Mesenteric fat pad (tissue), 1 donor: Measurements from ENCODE around the gene DCAF11. TPM values are rescaled to one million over a fixed set of nuclear protein-coding genes. Genes with fewer than 3 reads are reported as not detected.
A peak's percentile ranks its signal among the peaks of the same experiment; 100 is the strongest.
"Not testable (repeated sequence)": the region's sequence is repeated elsewhere in the genome, so short reads cannot be mapped to it uniquely, and the experiment has no call there.

Experiments used
- DNase-seq: peaks from one replicate; pipeline ENCODE4 v3.0.0-alpha.2; 2020; ENCODE audit warnings: low spot score
- total RNA-seq: library from RNA; stranded (reverse); fragmentation: NEBNext Ultra II Directional; extraction: Animal tissue kit (Norgen Biotek cat#: 25700); gene quantifications from one replicate; pipeline ENCODE4 v1.2.1, GENCODE V29; 2021
- donor health status: DM: yes; HTN: yes; CAD: no.

DCAF11 gene
- total RNA-seq, 1 donor from 2014 or later, result 31.7 TPM

- DNase-seq, result no peak
Measured at GRCh38 chr14:24095271-24096068, 19.1 kb upstream of the DCAF11 start.

GRCh38 chr14:24096545-24097181, 17.9 kb upstream of the DCAF11 start:
- no peak for DNase-seq

GRCh38 chr14:24098229-24098926, 16.2 kb upstream of the DCAF11 start:
- DNase-seq, result no peak

- no peak for DNase-seq
Measured at GRCh38 chr14:24098927-24099813, 15.4 kb upstream of the DCAF11 start.

DNA sequence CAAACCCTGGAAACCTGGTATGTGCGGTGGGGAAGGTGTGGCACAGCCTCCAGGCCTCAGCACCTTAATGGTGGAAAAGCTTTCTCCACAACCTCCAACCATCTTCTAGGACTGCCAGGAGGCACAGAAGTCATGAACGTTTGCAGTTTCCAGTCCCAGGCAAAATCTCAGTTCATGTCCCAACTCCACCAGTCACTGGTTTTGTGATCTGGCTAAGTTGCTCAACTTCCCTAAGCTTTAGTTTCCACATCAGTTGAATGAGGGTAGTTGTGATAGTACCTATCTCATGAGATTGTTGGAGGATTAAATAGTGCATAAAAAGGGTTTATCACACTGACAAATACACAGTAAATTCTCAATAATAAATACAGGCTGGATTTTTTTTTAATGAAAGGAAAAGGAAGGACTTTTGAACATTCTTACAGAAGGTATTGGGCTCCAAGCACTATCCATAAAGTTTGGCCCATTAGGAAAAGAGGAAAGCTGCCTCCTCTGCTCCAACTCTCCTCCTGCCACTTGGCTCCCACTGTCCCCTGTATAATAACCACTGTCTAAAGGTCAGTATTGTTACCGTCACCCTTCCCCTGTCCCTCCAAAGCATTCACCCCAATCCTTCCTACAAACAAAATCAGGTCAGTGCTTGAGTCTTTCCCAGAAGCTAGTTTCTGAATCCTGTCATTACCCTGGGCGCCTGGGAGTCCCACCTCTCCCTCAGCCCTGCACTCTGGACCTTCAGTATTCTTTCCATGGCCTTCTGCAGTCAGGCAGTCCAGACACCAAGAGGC, 14.2 kb upstream of the DCAF11 start:
- no peak for DNase-seq

DNA sequence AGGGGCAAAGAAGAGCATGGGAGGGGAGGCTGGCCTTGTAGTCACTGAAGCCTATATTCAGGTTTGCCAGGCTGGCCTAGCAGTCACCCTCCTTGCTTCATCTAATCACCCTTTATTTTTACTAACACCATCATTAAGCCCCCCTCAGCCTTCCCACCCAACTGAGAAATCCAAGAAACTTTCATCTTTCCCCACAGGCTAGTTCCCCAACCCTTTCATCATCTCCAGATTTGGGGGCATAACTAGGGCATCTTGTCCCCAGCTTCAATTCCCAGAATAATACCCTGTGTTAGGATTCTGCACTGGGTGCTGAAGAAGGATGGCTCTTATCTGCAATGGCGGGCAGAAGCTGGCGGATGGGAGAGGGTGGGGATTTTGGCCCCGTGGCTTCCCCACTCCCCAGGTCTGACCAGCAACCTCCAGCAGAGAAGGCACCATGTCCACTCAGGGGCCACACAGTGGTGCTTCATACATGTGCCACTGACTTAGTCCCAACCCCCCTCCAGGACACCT, 13.5 kb upstream of the DCAF11 start:
- DNase-seq, result no peak

- no peak for DNase-seq
Measured at GRCh38 chr14:24102357-24103048, 12.1 kb upstream of the DCAF11 start.

DNA sequence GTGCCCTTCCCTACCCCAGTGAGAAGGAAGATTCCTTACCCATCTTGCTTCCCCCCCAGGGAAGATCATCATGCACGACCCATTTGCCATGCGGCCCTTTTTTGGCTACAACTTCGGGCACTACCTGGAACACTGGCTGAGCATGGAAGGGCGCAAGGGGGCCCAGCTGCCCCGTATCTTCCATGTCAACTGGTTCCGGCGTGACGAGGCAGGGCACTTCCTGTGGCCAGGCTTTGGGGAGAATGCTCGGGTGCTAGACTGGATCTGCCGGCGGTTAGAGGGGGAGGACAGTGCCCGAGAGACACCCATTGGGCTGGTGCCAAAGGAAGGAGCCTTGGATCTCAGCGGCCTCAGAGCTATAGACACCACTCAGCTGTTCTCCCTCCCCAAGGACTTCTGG, 11.1 kb upstream of the DCAF11 start:
- no peak for DNase-seq

DNA sequence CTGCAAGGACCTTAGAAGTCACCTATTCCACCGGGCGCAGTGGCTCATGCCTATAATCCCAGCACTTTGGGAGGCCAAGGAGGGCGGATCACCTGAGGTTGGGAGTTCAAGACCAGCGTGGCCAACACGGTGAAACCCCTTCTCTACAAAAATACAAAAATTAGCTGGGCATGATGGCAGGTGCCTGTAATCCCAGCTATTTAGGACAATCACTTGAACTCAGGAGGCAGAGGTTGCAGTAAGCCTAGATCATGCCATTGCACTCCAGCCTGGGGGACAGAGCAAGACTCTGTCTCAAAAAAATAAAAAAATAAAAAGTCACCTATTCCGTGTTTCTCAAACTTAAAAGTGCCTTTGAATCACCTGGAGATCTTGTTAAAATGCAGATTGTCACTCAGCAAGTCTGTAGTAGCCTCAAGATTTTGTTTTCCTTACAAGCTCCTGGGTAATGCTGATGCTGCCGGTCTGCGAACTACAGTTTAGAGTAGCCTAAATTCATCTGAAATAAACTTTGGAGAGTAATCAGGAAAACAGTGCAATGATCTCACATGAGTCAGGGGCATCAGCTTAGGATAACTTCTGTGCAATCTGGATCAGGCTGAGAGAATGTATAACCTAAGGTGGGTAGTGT, 8.9 kb upstream of the DCAF11 start:
- not testable (repeated sequence) for DNase-seq

GRCh38 chr14:24106672-24107271, 7.8 kb upstream of the DCAF11 start:
- DNase-seq, result no peak

DNA sequence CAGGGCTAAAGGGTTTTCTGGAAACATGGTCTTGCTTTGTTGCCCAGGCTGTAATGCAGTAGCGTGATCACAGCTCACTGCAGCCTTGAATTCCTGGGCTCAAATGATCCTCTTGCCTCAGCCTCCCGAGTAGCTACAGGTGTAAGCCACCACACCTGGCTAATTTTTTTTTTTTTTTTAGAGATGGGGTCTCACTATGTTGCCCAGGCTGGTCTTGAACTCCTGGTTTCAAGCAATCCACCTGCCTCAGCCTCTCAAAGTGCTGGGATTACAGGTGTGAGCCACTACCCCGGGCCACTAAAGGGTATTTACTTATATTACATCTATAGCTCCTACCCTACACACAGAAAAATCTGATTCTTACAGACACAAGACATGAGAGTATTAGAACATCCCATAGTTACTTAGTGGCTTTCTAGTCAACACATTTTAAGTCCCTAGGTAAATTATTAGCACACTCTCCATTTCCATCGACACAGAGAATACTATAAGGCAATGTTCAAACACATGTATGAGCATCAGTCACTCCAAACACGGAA, 6.2 kb upstream of the DCAF11 start:
- DNase-seq, result no peak

DNA sequence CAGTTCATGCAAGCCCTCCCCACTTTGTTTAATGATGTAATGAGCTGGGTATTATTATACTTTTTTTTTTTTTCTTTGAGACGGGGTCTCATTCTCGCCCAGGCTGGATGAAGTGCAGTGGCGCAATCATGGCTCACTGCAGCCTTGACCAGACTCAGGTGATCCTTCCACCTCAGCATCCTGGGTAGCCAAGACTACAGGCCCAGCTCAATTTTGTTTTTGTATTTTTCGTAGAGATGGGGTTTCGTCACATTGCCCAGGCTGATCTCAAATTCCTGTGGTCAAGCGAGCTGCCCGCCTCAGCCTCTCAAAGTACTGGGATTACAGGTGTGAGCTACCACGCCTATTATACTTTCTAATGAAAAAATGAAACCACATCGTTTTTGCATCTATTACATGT, 4.5 kb upstream of the DCAF11 start:
- DNase-seq, result no peak

DNA sequence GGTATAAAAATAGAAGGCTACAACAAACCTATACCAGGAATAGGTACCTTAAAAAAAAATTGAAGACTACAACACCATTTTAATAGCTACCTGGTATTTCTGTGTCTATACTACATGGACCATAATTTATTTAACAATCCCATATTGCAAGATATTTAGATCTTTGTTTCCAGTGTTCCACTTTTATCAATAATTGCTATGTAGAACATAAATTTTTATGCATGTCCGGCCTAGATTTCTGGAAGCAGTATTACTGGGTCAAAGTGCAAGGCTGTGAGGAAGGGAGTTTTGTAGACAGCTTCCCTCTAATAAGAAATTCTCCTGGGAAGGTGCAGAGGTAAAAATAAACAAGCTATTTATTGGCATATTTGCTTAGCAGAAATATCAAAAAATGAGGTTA, 4.1 kb upstream of the DCAF11 start:
- DNase-seq, result no peak

DNA sequence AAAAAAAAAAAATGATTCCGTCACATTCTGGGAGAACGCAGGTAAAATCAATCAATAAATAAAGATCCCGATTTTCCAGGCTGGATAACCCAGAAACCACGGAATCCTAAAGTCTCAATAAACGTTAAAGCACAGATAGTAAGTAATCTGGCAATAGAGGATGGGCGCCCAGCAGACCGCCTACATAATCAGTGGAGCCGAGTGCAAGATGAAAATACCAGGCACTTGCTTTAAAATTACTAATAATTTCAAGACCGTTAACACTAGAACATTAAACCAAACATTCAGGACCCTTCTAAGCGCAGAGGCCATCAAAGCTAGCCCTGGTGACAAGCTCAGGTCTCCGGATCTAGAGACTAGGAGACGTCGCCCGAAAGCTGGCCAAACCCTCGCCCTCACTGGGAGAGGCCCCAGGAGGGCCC, 1.2 kb upstream of the DCAF11 start:
- DNase-seq, result no peak

DNA sequence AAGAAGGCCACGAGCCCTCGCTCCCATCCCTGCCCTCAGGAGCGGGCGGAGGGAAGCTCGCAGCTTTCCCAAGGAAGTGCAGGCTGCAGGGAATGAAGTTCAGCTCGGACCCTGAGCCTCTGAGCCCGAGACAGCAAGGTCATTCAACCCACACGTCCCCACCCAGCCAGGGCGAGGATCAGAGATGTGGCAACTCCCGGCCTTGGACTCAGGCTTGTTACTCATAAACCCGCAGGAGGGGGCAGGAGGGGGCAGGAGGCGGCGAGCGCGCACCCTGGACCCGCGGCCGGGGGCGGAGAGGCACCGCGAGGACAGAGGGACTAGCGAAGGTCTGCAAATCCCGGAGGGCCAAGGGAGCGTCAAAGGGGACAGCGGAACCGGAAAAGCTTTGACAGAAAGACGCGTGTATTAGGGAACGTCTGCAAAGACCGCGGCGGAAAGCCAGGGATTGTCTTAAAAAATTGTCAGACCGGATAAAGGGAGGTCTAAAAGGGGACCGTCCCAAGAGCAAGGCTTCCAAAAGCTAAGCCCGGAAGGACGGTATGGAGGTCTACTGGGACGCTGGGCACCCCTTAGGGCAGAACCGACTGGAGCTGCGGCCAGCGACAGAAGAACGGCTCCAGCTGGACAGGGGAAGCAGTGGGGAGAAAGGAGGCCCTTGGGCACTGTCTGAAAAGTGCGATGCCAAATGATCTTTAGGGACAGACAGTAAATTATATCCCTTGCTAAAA, 611 bp upstream of the DCAF11 start:
- DNase-seq, result peak; percentile 95

GRCh38 chr14:24115422-24116127, 998 bp downstream of the DCAF11 start:
- no peak for DNase-seq
